Caki2 (cell line): ENCODE results near the gene PBX3. TPM values are rescaled to one million over a fixed set of nuclear protein-coding genes. Genes with fewer than 3 reads are reported as not detected.

Experiments used
- DNase-seq: peaks from one replicate; pipeline ENCODE4 v3.0.0-alpha.2; 2015; ENCODE audit warnings: low read depth
- in situ Hi-C: cut with HindIII; loops from 2 replicates; pipeline ENCODE4 v1.10.0; 2016; ENCODE audit warnings: low sequenced_read_pairs, low pct_unique_long_range_greater_than_20kb, mixed read lengths
- total RNA-seq: library from RNA; depleted of rRNA; stranded (reverse); fragments of >200 nt; shearing (Covaris generic); gene quantifications from 2 replicates; pipeline ENCODE4 v1.2.3, GENCODE V29; 2014; ENCODE audit warnings: low replicate concordance

Gene PBX3
- total RNA-seq, 1 experiment from 2014 or later = 9.3 TPM

GRCh38 chr9:125841444-125841843, 94.3 kb downstream of the PBX3 start:
- DNase-seq = no peak
- in situ Hi-C loops = no loop called here

GRCh38 chr9:125842242-125842641, 95.1 kb downstream of the PBX3 start:
- in situ Hi-C loops = no loop called here

GRCh38 chr9:125843646-125844045, 96.5 kb downstream of the PBX3 start:
- in situ Hi-C loops = no loop called here
- no peak for DNase-seq

More at GRCh38 chr9:125842242-125842641, 95.1 kb downstream of the PBX3 start:
- no peak for DNase-seq

DNA sequence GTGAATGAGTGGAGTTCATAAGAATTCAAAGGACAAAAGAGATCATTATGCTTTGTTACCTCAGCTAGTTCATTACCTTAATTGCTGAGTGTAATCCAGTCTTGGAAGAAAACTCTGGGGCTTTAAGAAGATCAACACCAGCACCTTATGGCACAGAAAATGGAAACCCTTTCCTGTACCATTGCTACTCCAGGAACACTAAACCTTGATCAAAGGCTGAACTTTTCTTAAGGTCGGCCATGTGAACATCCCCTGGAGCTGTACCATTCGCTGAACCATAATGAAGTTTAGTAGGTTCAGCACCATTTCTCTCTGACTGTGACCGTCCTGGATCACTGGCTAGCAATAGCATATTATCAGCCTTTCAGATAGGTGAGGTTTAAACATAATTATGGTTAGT, 97.4 kb downstream of the PBX3 start:
- no peak for DNase-seq
- in situ Hi-C loops = no loop called here

DNA sequence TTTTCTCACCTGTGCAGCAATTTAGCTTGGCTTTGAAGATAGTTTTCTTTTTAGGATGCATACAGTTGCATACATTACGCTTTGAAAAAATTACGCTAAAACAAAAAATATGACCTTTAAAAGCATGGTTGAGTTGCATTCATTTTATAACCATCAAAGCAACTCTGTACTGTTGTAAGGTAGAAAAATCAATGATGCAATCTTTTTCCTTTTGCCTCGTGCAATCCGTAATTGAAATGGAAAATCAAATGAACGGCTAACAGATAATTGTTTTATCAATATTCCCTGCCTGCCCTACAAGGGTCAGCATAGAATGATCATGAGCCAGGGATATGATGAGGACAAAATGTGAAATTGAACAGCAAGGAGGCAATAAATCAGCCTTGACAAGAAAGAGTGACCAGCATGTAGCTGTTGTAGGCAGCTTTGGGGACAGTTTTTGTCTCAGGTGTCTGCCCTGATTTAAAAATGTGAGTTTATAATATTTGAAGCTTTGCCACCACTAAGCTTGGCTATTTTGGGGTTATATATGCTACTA, 98.2 kb downstream of the PBX3 start:
- DNase-seq = no peak
- in situ Hi-C loops = no loop called here

GRCh38 chr9:125847735-125848134, 100.6 kb downstream of the PBX3 start:
- DNase-seq = no peak
- in situ Hi-C loops = no loop called here

DNA sequence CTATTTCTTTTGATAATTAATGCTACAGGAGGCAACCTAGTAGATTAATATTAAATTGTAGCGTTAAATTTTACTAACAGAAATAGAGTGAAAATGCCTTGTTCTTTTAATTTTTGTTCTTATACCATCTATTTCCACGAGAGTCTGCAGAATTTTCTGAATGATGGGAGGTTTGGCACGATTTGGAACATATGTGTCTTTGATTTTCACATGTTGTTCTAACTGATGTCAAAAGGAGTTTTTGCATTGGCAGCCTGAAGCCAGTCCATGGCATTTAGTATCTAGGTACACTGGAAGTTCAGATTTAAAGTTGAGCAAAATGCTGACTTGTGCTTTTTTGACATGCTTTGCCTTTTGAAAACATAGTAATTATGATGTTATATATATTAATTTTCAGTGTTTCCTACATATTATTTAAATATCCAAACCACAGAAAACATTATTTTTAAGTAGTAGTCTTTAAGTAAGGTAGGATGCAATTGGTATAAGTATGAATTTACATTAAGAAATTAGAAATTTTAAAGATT, 103.0 kb downstream of the PBX3 start:
- in situ Hi-C loops = no loop called here
- DNase-seq = no peak

DNA sequence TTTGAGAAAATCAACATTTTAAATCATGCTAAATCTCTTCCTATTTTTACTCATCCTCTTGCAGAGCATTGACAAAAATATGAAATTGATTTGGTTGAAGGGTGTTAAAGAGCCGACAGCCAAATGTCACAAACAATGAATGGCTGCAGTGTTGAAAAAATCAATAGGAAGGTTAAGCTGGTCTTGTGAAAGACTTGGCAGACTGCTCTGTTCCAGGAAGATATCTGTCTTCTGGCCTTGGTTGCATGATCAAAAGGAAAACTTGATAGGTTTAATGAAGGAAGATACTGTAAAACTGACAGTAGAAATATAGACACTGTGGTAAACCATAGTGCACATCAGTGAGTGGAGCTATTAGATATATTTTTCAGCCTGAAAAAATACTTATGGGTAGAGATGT, 103.6 kb downstream of the PBX3 start:
- DNase-seq = no peak
- in situ Hi-C loops = no loop called here

DNA sequence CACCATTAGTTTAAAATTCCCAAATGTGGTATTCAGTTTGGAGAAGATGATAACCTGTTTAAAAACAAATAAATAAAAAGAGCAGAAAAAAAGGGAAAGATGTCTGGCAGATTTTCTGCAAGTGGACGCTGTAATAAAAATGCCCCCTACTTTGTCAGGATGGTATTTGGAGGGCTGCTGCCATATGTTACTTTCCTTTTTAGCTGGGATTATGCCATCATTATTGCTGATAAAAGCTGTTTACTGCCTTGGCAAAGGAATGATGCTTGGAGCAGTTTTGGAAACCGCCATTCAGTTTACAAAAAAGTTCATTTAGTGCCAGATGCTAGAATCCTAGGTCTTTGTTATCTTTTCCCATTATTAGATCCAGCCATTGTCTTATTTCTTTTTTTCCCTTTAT, 104.8 kb downstream of the PBX3 start:
- in situ Hi-C loops = no loop called here
- no peak for DNase-seq

GRCh38 chr9:125852386-125852785, 105.2 kb downstream of the PBX3 start:
- in situ Hi-C loops = no loop called here
- no peak for DNase-seq

DNA sequence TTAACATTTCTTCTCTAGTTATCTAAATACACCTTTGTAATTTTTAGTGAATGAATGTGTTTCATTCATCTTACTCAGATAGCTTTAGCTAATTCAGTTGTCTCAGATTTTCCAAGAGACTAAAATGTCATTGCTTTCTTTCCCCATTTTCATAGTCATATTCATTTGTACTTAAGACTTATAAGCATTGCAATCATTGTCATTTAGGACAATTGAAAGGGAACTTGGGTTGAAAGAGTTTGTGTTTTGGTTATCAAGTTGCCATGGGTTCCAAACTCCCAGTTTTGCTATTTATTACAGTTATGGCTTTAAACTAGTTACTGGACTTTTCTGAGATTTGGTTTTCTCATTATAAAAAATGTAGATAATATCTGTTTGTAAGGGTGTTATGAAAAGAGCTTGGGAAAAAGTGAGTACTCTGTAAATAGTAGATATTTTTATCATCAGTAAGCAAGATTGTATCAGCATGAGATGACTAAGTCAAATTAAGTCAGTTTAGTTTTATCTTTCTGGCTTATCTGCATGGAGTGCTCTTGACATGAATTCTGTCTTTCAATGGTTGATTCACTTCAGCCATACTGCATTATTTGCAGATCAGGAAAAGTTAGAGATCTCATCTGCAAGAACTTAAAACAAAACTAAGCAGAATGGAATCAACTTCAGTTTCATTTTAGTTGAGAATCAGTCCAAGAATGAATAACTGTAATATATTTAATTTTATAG, 107.5 kb downstream of the PBX3 start:
- in situ Hi-C loops = no loop called here

GRCh38 chr9:125856331-125856730, 109.2 kb downstream of the PBX3 start:
- DNase-seq = no peak
- in situ Hi-C loops = no loop called here

More for the DNA sequence above, 107.5 kb downstream of the PBX3 start:
- no peak for DNase-seq

GRCh38 chr9:125861405-125862058, 114.4 kb downstream of the PBX3 start:
- in situ Hi-C loops = no loop called here
- no peak for DNase-seq

- no peak for DNase-seq
- in situ Hi-C loops = no loop called here
Observed at GRCh38 chr9:125863923-125864322, 116.8 kb downstream of the PBX3 start.

GRCh38 chr9:125867751-125868415, 120.7 kb downstream of the PBX3 start:
- no peak for DNase-seq
- in situ Hi-C loops = no loop called here

DNA sequence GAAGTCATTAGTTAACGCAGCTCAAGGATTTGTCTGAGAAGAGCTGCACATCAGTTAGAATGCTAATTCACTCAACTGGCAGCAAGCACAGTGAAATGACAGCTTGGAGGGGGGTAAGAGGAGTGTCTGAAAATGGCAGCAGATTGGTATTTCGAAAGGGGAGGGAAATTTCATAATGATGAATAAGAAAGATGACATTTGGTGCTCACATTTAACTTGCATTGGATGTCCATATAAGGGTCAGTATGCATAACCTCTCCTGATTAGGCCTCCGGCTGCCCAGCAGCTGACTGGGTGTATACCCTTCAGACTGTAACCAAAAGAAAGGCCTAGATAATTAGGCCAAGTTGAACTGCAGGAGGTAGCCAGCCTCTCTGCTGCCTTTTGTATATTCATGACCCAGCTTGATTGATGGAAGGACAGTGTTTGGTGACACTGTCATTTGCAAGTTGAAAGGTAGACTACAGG, 131.0 kb downstream of the PBX3 start:
- in situ Hi-C loops = no loop called here
- no peak for DNase-seq

DNA sequence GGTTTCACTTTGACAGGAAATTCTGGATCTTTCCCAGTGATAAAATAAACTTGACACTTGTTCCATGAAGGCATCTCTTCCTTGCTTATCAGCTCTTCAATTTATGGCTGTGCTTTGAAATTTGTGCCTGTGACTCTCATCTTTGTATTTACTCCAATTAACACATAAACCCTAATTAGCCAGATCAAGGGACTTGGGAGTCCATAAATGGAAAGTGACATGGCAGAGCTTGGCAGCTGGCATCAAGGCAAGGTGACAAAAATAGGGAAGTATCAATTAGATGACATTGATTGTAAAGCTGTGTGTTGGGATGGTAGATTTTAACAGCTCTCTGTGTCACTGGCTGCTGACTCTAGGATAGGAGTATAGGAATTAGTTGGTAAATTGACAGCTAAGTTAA, 133.9 kb downstream of the PBX3 start:
- in situ Hi-C loops = no loop called here
- DNase-seq = no peak

DNA sequence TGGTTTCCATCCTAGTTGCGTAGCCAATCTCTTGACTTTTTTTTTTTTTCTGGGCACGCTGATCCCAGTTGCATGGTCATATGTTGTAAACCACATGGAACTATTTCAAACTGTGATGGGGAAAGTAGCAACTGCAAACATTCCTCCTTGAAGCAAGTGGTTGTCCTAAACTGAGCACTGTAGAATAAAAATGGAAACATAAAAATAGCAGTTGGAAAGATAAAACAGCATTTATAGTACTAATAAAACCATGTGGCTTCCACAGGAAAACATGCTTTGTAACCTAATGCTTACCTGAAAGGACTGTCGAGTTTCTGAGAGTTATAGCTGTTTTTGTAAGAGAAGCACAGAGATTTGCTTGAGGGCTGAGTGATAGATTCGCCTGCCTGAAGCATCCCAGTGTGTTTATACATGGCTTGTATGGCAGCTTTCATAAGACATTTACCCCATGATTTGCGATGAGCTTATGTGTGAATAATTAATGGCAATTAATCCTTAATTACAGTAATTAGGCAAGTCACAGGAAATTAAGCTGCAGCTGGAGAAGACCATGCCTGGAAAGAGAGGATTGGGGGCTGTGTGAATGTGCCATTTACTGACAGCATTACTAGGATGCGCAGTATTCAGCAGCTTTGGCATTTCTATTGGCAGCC, 136.5 kb downstream of the PBX3 start:
- no peak for DNase-seq
- in situ Hi-C loops = no loop called here
